OCI-LY3 (cell line): Measurements from ENCODE around the gene DGKG.

Experiments
- H2AFZ ChIP-seq: fragments of 200-600, 300-600 bp; shearing (Covaris generic); 2 replicates; pipeline ENCODE4 v1.6.0; 2014; ENCODE audit warnings: antibody characterized with exemption, low read depth, low read length
- H3K27ac ChIP-seq: fragments of 200-600, 300-600 bp; sonication (generic); 2 replicates; pipeline ENCODE4 v1.5.1; 2014; ENCODE audit warnings: mild to moderate bottlenecking, low read length, moderate library complexity, mixed read lengths
- H3K27me3 ChIP-seq: fragments of 200-600, 300-600 bp; sonication (generic); 2 replicates; pipeline ENCODE4 v1.6.1; 2014; ENCODE audit warnings: low read depth, low read length, mixed read lengths
- H3K36me3 ChIP-seq: fragments of 200-600, 300-600 bp; sonication (generic); replicated peaks from 2 replicates; pipeline ENCODE3; 2014; ENCODE audit warnings: low read depth, low read length, mixed read lengths
- H3K4me1 ChIP-seq: fragments of 300-600, 200-600 bp; sonication (generic); 2 replicates; pipeline ENCODE4 v1.6.1; 2014; ENCODE audit warnings: low read length, mixed read lengths
- H3K4me2 ChIP-seq: fragments of 200-600, 300-600 bp; sonication (generic); 2 replicates; pipeline ENCODE4 v1.6.1; 2014; ENCODE audit warnings: low read length, mixed read lengths
- H3K4me3 ChIP-seq: fragments of 300-600, 200-600 bp; sonication (generic); 2 replicates; pipeline ENCODE4 v1.5.1; 2014; ENCODE audit warnings: antibody characterized with exemption, mild to moderate bottlenecking, low read length, moderate library complexity
- H3K79me2 ChIP-seq: fragments of 300-600, 200-600 bp; shearing (Covaris generic); 2 replicates; pipeline ENCODE4 v1.6.1; 2014; ENCODE audit warnings: mild to moderate bottlenecking, low read length, mixed read lengths
- H3K9ac ChIP-seq: fragments of 300-600, 200-600 bp; shearing (Covaris generic); 2 replicates; pipeline ENCODE4 v1.6.0; 2014; ENCODE audit warnings: mild to moderate bottlenecking, low read length, moderate library complexity
- H3K9me3 ChIP-seq: fragments of 200-600, 300-600 bp; shearing (Covaris generic); 2 replicates; pipeline ENCODE4 v1.6.1; 2014; ENCODE audit warnings: low read length, mixed read lengths; ENCODE audit not compliant: insufficient read depth
- H4K20me1 ChIP-seq: fragments of 200-600, 300-600 bp; sonication (generic); 2 replicates; pipeline ENCODE4 v1.6.1; 2016; ENCODE audit warnings: low read length, mixed read lengths; ENCODE audit not compliant: insufficient read depth
- EZH2phosphoT487 ChIP-seq: fragments of 200-600 bp; shearing (Covaris generic); IDR thresholded peaks from 2 replicates; pipeline ENCODE4 v1.6.1; 2018; ENCODE audit warnings: antibody characterized with exemption, mixed run types, low read depth
- TF ChIP-seq, protein P1 (sequence below): fragments of 200-600, 300-600 bp; sonication (generic); IDR thresholded peaks from 2 replicates; pipeline ENCODE4 v1.5.1; 2014; ENCODE audit warnings: antibody characterized with exemption, low read length, low read depth

Gene DGKG

DNA sequence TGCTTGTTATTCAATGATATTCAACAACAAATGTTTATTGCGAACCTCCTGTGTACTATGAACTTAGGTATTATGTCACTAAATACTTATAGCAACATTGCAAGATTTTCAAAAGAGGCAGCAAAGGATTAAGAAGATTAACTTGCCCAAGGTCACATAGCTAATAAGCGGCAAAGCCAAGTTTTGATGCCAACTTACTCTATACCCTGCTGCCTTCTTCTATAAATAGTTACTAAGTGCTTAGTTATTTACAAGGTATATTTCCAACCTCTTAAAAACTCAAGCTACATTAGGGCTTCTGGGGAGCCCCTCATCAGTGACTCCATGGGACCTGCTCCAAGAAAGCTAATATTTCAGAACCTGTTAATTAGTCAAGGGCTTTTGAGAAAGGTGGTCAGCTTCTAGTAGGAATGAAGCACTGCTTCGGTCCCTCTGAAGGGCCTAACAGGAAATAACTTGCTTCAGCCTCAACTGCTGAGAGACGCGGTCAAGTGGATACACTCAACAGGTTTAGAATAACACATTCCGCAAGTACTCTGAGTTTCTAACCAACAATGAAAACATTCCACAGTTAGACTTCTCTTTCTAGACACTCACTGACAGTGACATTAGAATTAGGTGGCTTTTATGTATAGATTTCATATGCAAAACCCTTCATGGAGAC is 125.5 kb downstream of the DGKG start:
- Histone ChIP-seq H3K27me3 (no peaks in the 10 kb centered on the region), H3K27ac (no peak overlapping the region), H3K9ac (no peak overlapping the region), H3K9me3 (no peaks in the 10 kb centered on the region), H4K20me1 (no peaks in the 10 kb centered on the region), H3K79me2 (no peaks in the 10 kb centered on the region), H2AFZ (no peak overlapping the region), H3K4me3 (no peak overlapping the region), H3K36me3 (no peaks in the 10 kb centered on the region), H3K4me1 (peaks cover 23% of the 10 kb centered on the region), H3K4me2 (no peak overlapping the region)
- TF ChIP-seq EZH2phosphoT487, result no peak
- TF ChIP-seq, protein P1, sequence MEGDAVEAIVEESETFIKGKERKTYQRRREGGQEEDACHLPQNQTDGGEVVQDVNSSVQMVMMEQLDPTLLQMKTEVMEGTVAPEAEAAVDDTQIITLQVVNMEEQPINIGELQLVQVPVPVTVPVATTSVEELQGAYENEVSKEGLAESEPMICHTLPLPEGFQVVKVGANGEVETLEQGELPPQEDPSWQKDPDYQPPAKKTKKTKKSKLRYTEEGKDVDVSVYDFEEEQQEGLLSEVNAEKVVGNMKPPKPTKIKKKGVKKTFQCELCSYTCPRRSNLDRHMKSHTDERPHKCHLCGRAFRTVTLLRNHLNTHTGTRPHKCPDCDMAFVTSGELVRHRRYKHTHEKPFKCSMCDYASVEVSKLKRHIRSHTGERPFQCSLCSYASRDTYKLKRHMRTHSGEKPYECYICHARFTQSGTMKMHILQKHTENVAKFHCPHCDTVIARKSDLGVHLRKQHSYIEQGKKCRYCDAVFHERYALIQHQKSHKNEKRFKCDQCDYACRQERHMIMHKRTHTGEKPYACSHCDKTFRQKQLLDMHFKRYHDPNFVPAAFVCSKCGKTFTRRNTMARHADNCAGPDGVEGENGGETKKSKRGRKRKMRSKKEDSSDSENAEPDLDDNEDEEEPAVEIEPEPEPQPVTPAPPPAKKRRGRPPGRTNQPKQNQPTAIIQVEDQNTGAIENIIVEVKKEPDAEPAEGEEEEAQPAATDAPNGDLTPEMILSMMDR, result no peak

DNA sequence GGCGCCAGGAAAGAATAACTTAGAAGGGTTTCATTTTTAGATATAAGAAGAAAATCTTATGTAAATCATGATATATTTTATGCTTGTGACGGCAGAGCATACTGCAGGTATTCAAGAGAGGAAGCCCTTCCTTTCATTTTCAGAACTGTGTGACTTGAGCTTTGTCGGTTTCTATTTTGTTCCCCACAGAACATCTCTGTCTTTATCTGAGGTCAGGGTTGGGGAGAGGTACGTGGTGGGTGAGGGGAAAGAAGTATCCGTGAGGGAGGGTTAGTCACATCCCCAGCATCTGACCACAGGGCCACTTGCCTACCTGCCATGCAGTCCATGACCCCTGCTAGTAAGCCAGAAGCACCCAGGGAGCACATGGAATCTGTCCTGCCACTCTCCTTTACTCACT is 126.5 kb downstream of the DGKG start:
- no peaks in the 10 kb centered on the region for H4K20me1 ChIP-seq
- H2AFZ ChIP-seq, result no peak overlapping the region; the same call in 1 of the 2 replicates
- peak overlapping the region; percentile 14 for H3K9ac ChIP-seq
- H3K36me3 ChIP-seq, result no peaks in the 10 kb centered on the region
- peak overlapping the region; percentile 58 for H3K4me3 ChIP-seq
- H3K79me2 ChIP-seq, result no peaks in the 10 kb centered on the region
- no peak overlapping the region for H3K27ac ChIP-seq
- TF ChIP-seq, protein P1, result no peak
- TF ChIP-seq EZH2phosphoT487, result no peak
- H3K27me3 ChIP-seq, result no peaks in the 10 kb centered on the region
- H3K9me3 ChIP-seq, result no peaks in the 10 kb centered on the region
- H3K4me1 ChIP-seq, result peaks cover 22% of the 10 kb centered on the region
- H3K4me2 ChIP-seq, result peak overlapping the region; percentile 77

- no peak overlapping the region for H2AFZ ChIP-seq
- H3K4me3 ChIP-seq, result no peak overlapping the region
- H3K4me2 ChIP-seq, result no peak overlapping the region
- TF ChIP-seq EZH2phosphoT487, result no peak
- TF ChIP-seq, protein P1, result no peak
- H4K20me1 ChIP-seq, result no peaks in the 10 kb centered on the region
- H3K36me3 ChIP-seq, result no peaks in the 10 kb centered on the region
- no peak overlapping the region for H3K27ac ChIP-seq
- H3K79me2 ChIP-seq, result no peaks in the 10 kb centered on the region
- no peaks in the 10 kb centered on the region for H3K9me3 ChIP-seq
- no peaks in the 10 kb centered on the region for H3K27me3 ChIP-seq
- no peak overlapping the region for H3K9ac ChIP-seq
- peaks cover 22% of the 10 kb centered on the region for H3K4me1 ChIP-seq
Observed at GRCh38 chr3:186234152-186234551, 127.9 kb downstream of the DGKG start.

DNA sequence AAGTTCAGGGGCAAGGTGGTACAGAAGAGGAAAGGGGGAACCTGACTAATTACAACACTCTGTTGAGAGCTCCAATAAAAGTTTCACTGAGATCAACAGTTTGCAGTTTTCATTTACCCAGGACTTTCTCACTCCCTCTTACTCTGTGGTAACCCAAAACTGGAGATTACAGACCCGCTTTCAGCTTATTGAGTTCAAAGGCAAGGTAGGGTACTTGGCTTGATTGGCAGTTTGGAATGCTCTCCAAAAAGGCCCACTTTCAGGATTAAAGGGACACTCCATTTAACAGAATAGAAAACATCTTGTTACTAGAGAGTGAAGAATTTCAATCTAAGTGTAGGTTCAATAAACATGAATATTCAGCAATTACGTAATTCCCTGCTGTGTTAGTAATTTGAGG is 135.6 kb downstream of the DGKG start:
- H3K27me3 ChIP-seq, result 0 out of 2 replicates have a peak, but pooled peaks cover 14% of the 10 kb centered on the region
- H3K79me2 ChIP-seq, result no peaks in the 10 kb centered on the region
- H3K4me2 ChIP-seq, result peak overlapping the region; percentile 59
- no peaks in the 10 kb centered on the region for H3K36me3 ChIP-seq
- no peak overlapping the region for H2AFZ ChIP-seq
- 0 out of 2 replicates have a peak overlapping the region, but pooled peaks have one; percentile 20 for H3K4me3 ChIP-seq
- H4K20me1 ChIP-seq, result no peaks in the 10 kb centered on the region
- H3K4me1 ChIP-seq, result peaks cover 28% of the 10 kb centered on the region
- TF ChIP-seq EZH2phosphoT487, result no peak
- TF ChIP-seq, protein P1, result no peak
- no peak overlapping the region for H3K27ac ChIP-seq
- no peaks in the 10 kb centered on the region for H3K9me3 ChIP-seq
- H3K9ac ChIP-seq, result no peak overlapping the region
